Neuronal stem cell (in vitro differentiated cells): Measurements from ENCODE around the gene SIAE. TPM values are rescaled to one million over a fixed set of nuclear protein-coding genes. Genes with fewer than 3 reads are reported as not detected.

ENCODE experiments used
- small RNA-seq: library from polyadenylated mRNA; stranded (forward); fragments of <200 nt; extraction: miRNeasy Mini kit (QIAGEN cat#:217004); gene quantifications from one replicate; pipeline ENCODE3, GENCODE V24; 2013; ENCODE audit not compliant: insufficient read depth

Gene SIAE

Small RNAs within 50 kb of the gene (small RNA-seq; reads per million reads assigned to genes)
- not detected for gene RNA5SP352
